Peyer's patch (tissue), 4 donors: ENCODE measurements around the gene ZBP1.

Experiments used
- POLR2A ChIP-seq, 2 donors: fragments of 450-650 bp; IDR thresholded peaks; one replicate each; pipeline ENCODE4 v1.5.1; 2017; ENCODE audit warnings: antibody characterized with exemption in 2 of 2, mild to moderate bottlenecking in 2 of 2, moderate library complexity in 2 of 2
- TF ChIP-seq, protein P1 (sequence below), 6 experiments: fragments of 450-650 bp in 4 of 6; fragments of 200-600 bp in 2 of 6; sonication (generic) in 1 of 6; IDR thresholded peaks; one replicate each; pipeline ENCODE4 v1.5.1; 2017 to 2019; ENCODE audit warnings: antibody characterized with exemption in 6 of 6, mild to moderate bottlenecking in 3 of 6, moderate library complexity in 1 of 6

DNA sequence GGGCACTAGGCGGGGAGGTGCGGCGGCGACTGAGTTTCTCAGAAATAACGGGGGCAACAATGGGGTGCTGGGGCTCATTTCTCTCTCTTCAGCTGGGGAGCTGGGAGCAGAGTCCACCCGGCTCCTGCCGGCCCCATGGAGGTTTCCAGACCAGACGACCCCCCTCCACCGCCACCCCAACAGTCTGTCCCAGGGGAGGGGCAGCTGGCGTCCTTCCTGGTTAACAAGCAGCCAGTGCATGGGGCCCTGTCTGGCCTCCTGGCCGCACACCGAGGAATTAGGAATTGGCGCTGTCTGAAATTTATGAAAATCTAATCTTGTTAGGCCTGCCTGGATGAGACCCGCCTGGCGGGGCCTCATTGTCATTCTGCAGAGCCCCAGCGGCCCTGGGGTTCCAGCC is 47.2 kb upstream of the ZBP1 start:
- TF ChIP-seq, protein P1, sequence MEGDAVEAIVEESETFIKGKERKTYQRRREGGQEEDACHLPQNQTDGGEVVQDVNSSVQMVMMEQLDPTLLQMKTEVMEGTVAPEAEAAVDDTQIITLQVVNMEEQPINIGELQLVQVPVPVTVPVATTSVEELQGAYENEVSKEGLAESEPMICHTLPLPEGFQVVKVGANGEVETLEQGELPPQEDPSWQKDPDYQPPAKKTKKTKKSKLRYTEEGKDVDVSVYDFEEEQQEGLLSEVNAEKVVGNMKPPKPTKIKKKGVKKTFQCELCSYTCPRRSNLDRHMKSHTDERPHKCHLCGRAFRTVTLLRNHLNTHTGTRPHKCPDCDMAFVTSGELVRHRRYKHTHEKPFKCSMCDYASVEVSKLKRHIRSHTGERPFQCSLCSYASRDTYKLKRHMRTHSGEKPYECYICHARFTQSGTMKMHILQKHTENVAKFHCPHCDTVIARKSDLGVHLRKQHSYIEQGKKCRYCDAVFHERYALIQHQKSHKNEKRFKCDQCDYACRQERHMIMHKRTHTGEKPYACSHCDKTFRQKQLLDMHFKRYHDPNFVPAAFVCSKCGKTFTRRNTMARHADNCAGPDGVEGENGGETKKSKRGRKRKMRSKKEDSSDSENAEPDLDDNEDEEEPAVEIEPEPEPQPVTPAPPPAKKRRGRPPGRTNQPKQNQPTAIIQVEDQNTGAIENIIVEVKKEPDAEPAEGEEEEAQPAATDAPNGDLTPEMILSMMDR (IDR thresholded peaks at IDR 0.05) = no peak
- TF ChIP-seq POLR2A (IDR thresholded peaks at IDR 0.05) = no peak
